Loucy (cell line): ENCODE measurements around the gene GNAT1.

Experiments
- H2AFZ ChIP-seq: fragments of 200-600 bp; sonication (generic); 2 replicates; pipeline ENCODE4 v1.6.0; 2016; ENCODE audit warnings: antibody characterized with exemption, mild to moderate bottlenecking, low read length, moderate library complexity
- H3F3A ChIP-seq: fragments of 200-600 bp; 2 replicates; pipeline ENCODE4 v1.6.0; 2016; ENCODE audit warnings: antibody characterized with exemption, low read depth, mild to moderate bottlenecking
- H3K27me3 ChIP-seq: fragments of 200-600 bp; sonication (generic); 2 replicates; pipeline ENCODE4 v1.6.1; 2014; ENCODE audit warnings: low read length, mild to moderate bottlenecking; ENCODE audit not compliant: insufficient read depth, poor library complexity, severe bottlenecking
- H3K36me3 ChIP-seq: fragments of 200-600 bp; sonication (generic); 2 replicates; pipeline ENCODE4 v1.6.1; 2016; ENCODE audit warnings: low read length; ENCODE audit not compliant: insufficient read depth
- H3K4me1 ChIP-seq: fragments of 200-600 bp; sonication (generic); 2 replicates; pipeline ENCODE4 v1.5.1; 2014; ENCODE audit warnings: low read length, mild to moderate bottlenecking; ENCODE audit not compliant: insufficient read depth, poor library complexity, severe bottlenecking
- H3K4me2 ChIP-seq: fragments of 200-600 bp; sonication (generic); 2 replicates; pipeline ENCODE4 v1.6.0; 2014; ENCODE audit warnings: antibody characterized with exemption, low read length, low read depth, mild to moderate bottlenecking; ENCODE audit not compliant: poor library complexity, severe bottlenecking
- H3K4me3 ChIP-seq: fragments of 200-600 bp; sonication (generic); 2 replicates; pipeline ENCODE4 v1.5.1; 2014; ENCODE audit warnings: low read length, mild to moderate bottlenecking, mixed read lengths; ENCODE audit not compliant: poor library complexity, severe bottlenecking
- H3K79me2 ChIP-seq: fragments of 200-600 bp; sonication (generic); 2 replicates; pipeline ENCODE4 v1.6.1; 2014; ENCODE audit warnings: low read length; ENCODE audit not compliant: insufficient read depth
- H3K9ac ChIP-seq: fragments of 200-600 bp; sonication (generic); 2 replicates; pipeline ENCODE4 v1.6.0; 2014; ENCODE audit warnings: mild to moderate bottlenecking, low read depth, low read length, moderate library complexity; ENCODE audit not compliant: poor library complexity, severe bottlenecking
- H3K9me2 ChIP-seq: fragments of 200-600 bp; sonication (generic); replicated peaks from 2 replicates; pipeline ENCODE4 v1.6.1; 2016; ENCODE audit warnings: low read depth, low read length, mixed read lengths
- H3K9me3 ChIP-seq: fragments of 200-600 bp; sonication (generic); 2 replicates; pipeline ENCODE4 v1.6.1; 2014; ENCODE audit warnings: mild to moderate bottlenecking, antibody characterized with exemption, low read length, low read depth; ENCODE audit not compliant: insufficient read depth
- H4K20me1 ChIP-seq: fragments of 200-600 bp; sonication (generic); 2 replicates; pipeline ENCODE4 v1.6.0; 2014; ENCODE audit warnings: antibody characterized with exemption, low read length, mild to moderate bottlenecking; ENCODE audit not compliant: insufficient read depth, poor library complexity, severe bottlenecking
- EZH2phosphoT487 ChIP-seq: fragments of 200-600 bp; IDR thresholded peaks from 2 replicates; pipeline ENCODE4 v1.6.1; 2018; ENCODE audit warnings: antibody characterized with exemption, mild to moderate bottlenecking, moderate library complexity, borderline replicate concordance
- TF ChIP-seq, protein P1 (sequence below): fragments of 200-600 bp; sonication (generic); conservative IDR thresholded peaks from 2 replicates; pipeline ENCODE4 v1.5.1; 2014; ENCODE audit warnings: mild to moderate bottlenecking, antibody characterized with exemption, low read length

Gene GNAT1

DNA sequence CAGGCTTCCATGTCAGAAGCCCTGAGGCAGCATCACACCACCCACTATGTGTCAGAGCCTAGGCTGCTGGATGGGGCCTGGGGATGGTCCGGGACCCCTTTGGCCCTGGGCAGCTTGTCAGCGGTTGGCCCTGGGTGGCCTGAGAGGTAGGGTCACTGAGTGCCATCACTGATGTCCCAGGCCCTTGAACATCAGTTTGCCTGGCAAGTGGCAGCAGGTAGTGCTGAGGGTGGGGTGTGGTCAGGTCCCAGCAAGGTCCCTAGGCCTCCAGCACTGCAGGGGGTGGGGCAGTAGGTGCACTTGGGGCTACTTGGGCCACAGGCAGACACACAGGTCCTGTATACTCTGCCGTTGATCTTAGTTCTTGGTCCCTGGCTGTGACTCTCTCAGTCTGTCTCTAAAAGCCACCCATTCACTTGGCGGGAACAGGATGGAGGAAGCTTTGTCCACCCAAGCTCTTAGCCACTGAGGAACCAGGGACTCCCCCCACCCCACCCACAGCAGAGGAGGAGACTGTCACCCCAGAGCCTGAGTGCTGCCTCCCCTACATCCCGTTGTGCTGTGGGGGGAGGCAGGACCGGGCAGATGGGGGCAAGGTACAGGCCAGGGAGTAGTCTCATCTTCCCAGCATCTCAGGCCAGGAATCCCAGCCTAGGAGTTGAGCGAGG is 50.4 kb downstream of the GNAT1 start:
- Histone ChIP-seq H3K36me3 (peaks cover 9% of the 10 kb centered on the region; the same call in 1 of the 2 replicates), H3K4me1 (peaks cover 60% of the 10 kb centered on the region), H3K79me2 (peaks cover 96% of the 10 kb centered on the region), H3K9me3 (no peaks in the 10 kb centered on the region), H2AFZ (no peak overlapping the region), H4K20me1 (peaks cover 89% of the 10 kb centered on the region), H3F3A (peaks cover 3% of the 10 kb centered on the region; the same call in 1 of the 2 replicates), H3K4me3 (peak overlapping the region; percentile 51), H3K9ac (peak overlapping the region; percentile 56), H3K4me2 (peak overlapping the region; percentile 99), H3K9me2 (no peaks in the 10 kb centered on the region), H3K27me3 (no peaks in the 10 kb centered on the region)
- TF ChIP-seq, protein P1, sequence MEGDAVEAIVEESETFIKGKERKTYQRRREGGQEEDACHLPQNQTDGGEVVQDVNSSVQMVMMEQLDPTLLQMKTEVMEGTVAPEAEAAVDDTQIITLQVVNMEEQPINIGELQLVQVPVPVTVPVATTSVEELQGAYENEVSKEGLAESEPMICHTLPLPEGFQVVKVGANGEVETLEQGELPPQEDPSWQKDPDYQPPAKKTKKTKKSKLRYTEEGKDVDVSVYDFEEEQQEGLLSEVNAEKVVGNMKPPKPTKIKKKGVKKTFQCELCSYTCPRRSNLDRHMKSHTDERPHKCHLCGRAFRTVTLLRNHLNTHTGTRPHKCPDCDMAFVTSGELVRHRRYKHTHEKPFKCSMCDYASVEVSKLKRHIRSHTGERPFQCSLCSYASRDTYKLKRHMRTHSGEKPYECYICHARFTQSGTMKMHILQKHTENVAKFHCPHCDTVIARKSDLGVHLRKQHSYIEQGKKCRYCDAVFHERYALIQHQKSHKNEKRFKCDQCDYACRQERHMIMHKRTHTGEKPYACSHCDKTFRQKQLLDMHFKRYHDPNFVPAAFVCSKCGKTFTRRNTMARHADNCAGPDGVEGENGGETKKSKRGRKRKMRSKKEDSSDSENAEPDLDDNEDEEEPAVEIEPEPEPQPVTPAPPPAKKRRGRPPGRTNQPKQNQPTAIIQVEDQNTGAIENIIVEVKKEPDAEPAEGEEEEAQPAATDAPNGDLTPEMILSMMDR: no peak
- no peak for TF ChIP-seq EZH2phosphoT487

DNA sequence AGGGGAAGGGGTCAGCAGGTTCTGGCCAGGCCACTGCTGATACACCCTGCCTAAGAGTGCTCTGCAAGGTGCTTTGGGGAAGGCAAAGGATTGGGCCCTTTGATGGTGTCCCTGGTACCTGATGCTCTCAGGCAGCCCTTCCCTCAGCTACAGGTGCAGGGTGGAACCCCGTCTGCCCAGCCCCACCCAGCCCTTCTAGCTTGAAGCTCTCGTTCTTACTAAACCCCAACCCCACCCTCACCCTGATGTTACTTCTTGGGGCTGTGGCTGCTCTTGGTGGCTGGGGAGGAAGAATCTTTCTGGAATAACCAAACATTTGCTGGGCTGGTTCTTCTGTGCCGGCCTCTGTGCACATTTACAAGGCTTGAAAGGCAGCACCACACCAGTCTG is 51.0 kb downstream of the GNAT1 start:
- H3K4me2 ChIP-seq: peak overlapping the region; percentile 99
- peak overlapping the region; percentile 56 for H3K9ac ChIP-seq
- H3K27me3 ChIP-seq: no peaks in the 10 kb centered on the region
- no peaks in the 10 kb centered on the region for H3K9me2 ChIP-seq
- peaks cover 96% of the 10 kb centered on the region for H3K79me2 ChIP-seq
- H3F3A ChIP-seq: peaks cover 3% of the 10 kb centered on the region; the same call in 1 of the 2 replicates
- peaks cover 62% of the 10 kb centered on the region for H3K4me1 ChIP-seq
- H3K9me3 ChIP-seq: no peaks in the 10 kb centered on the region
- no peak overlapping the region for H2AFZ ChIP-seq
- peak overlapping the region; percentile 51 for H3K4me3 ChIP-seq
- no peak for TF ChIP-seq EZH2phosphoT487
- TF ChIP-seq, protein P1: no peak
- H3K36me3 ChIP-seq: peaks cover 12% of the 10 kb centered on the region; the same call in 1 of the 2 replicates
- H4K20me1 ChIP-seq: peaks cover 90% of the 10 kb centered on the region

DNA sequence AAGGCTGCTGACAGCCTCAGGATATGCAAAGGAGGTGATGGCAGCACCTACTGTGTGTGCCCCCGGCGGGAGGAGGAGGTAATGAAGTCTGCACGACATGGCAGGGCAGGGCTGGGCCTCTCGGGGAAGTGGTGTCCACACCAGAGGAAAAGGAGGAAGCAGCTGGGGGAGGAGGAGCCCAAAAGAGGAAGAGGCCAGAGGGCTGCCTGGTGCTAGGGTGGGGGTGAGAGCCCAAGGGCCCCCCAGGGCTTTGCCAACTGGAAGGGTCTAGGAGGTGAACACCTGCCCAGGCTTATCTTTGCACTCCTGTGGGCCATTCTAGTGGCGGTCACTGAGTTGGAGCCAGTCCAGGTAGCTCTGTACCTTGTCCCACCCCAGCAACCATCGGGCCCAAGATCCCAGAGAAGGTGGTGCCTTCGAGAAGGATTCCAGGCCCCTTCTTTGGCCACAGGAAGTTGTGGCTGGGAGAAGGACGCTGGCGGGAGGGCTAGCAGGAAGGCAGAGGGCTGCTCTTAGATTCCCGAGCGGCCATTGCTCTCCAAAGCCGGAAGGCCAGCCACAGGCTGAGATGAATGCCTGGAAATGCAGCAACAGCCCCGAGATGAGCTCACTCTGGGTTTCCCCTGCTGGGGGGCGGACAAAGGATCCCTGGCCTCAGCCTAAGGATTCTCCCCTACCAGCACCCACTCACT is 51.6 kb downstream of the GNAT1 start:
- no peaks in the 10 kb centered on the region for H3K9me2 ChIP-seq
- peaks cover 3% of the 10 kb centered on the region; the same call in 1 of the 2 replicates for H3F3A ChIP-seq
- H3K4me3 ChIP-seq: peak overlapping the region; percentile 51
- no peak overlapping the region for H2AFZ ChIP-seq
- peaks cover 95% of the 10 kb centered on the region for H4K20me1 ChIP-seq
- H3K79me2 ChIP-seq: peaks cover 96% of the 10 kb centered on the region
- H3K9ac ChIP-seq: peak overlapping the region; percentile 56
- peaks cover 62% of the 10 kb centered on the region for H3K4me1 ChIP-seq
- no peaks in the 10 kb centered on the region for H3K9me3 ChIP-seq
- peaks cover 16% of the 10 kb centered on the region; the same call in 1 of the 2 replicates for H3K36me3 ChIP-seq
- no peaks in the 10 kb centered on the region for H3K27me3 ChIP-seq
- TF ChIP-seq, protein P1: no peak
- TF ChIP-seq EZH2phosphoT487: no peak
- peak overlapping the region; percentile 99 for H3K4me2 ChIP-seq
